NCI-H524 (cell line): ENCODE data around the gene FRMD4A.
"Not testable (repeated sequence)": the region's sequence is repeated elsewhere in the genome, so short reads cannot be mapped to it uniquely, and the experiment has no call there.

Source experiments
- DNase-seq, 2 experiments: peaks; one replicate each; lab custom pipeline; 2025; lab: John Stamatoyannopoulos, UW

The FRMD4A gene

GRCh38 chr10:13883636-13884444 is 446.9 kb downstream of the FRMD4A start:
- DNase-seq: no peak

GRCh38 chr10:13882119-13882711 is 448.5 kb downstream of the FRMD4A start:
- DNase-seq: no peak

GRCh38 chr10:13880760-13881159 is 450.0 kb downstream of the FRMD4A start:
- DNase-seq: no peak

- no peak for DNase-seq
Measured at GRCh38 chr10:13877154-13877909, 453.4 kb downstream of the FRMD4A start.

GRCh38 chr10:13873196-13873595 is 457.5 kb downstream of the FRMD4A start:
- no peak for DNase-seq

GRCh38 chr10:13872411-13872810 is 458.3 kb downstream of the FRMD4A start:
- DNase-seq: peak in 1 of 2 experiments; percentile 21

- DNase-seq: no peak
Measured at GRCh38 chr10:13871776-13872175, 458.9 kb downstream of the FRMD4A start.

- no peak for DNase-seq
Measured at GRCh38 chr10:13871011-13871410, 459.7 kb downstream of the FRMD4A start.

GRCh38 chr10:13869295-13869664 is 461.4 kb downstream of the FRMD4A start:
- DNase-seq: no peak

GRCh38 chr10:13868528-13869294 is 462.0 kb downstream of the FRMD4A start:
- no peak for DNase-seq

GRCh38 chr10:13867822-13868221 is 462.9 kb downstream of the FRMD4A start:
- no peak for DNase-seq

- no peak for DNase-seq
Measured at GRCh38 chr10:13865758-13866491, 464.8 kb downstream of the FRMD4A start.

- DNase-seq: not testable (repeated sequence)
Measured at GRCh38 chr10:13865220-13865619, 465.5 kb downstream of the FRMD4A start.

- no peak for DNase-seq
Measured at GRCh38 chr10:13862546-13863233, 468.0 kb downstream of the FRMD4A start.

- DNase-seq: no peak
Measured at GRCh38 chr10:13860886-13861285, 469.8 kb downstream of the FRMD4A start.

- no peak for DNase-seq
Measured at GRCh38 chr10:13859979-13860654, 470.6 kb downstream of the FRMD4A start.

- no peak for DNase-seq
Measured at GRCh38 chr10:13858709-13859108, 472.0 kb downstream of the FRMD4A start.

- peak in 1 of 2 experiments; percentile 12 for DNase-seq
Measured at GRCh38 chr10:13857451-13857850, 473.3 kb downstream of the FRMD4A start.

- no peak for DNase-seq
Measured at GRCh38 chr10:13853854-13854253, 476.9 kb downstream of the FRMD4A start.

- no peak for DNase-seq
Measured at GRCh38 chr10:13852872-13853271, 477.9 kb downstream of the FRMD4A start.
